Stimulated activated CD4-positive, alpha-beta T cell treated with anti-CD3 and anti-CD28 coated beads, Interleukin-12 subunit alpha, Interleukin-12 subunit beta, amount 100 ng/mL, for 4 hours (primary cell): ENCODE results near the gene TMTC3.
"Not testable (repeated sequence)": the region's sequence is repeated elsewhere in the genome, so short reads cannot be mapped to it uniquely, and the experiment has no call there.

Experiments
- DNase-seq: peaks from one replicate; pipeline ENCODE4 v3.0.0-alpha.2; 2020

Gene TMTC3

DNA sequence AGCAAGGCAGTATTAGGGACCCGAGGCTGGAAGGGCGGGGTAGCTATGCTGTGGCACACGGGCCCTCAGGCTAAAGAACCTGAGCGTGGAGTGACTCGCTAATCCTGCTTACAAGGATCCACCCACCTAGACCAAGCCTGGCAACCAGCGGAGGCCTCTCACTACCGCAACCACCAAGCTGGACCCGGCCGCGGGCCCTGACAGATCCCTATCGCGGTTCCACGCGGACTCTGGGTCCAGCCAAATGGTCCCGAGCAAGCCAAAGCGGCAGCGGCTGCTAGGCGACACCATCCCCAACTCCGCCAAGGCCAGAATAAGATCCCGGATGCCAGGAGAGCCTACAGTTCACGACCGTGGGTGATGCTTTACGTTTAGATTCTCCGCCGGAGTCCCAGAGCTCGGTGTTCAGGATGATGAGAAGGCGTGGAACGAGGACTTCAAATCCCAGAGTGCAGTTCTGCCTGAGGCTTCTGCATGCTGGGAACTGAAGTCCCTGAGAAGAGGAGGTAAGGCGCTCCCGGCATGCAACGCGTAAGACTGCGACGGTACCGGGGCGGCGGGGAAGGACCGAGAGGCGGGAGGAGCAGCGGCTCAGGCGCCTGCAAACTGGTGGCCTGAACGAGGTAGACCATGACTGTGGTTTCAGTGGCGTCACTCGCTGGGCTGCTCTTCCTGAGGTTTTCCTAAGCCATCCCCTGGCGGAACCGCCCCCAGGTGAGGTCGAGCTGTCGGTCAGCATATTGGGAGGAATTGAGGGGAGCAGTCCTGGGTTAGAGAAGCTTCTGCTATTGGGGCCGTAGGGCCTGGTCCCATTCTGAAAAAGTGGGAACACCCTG lies at the start of gene TMTC3, which contains the start of gene CEP290:
TSS of gene TMTC3 (plus strand) at position 534 of the 836 bp plus-strand sequence. CDS start 6,009 bp downstream, outside the sequence.
TSS of gene CEP290 (minus strand) at position 315 of the 836 bp plus-strand sequence. CDS start 781 bp downstream, outside the sequence.
- DNase-seq = peak; percentile 83

DNA sequence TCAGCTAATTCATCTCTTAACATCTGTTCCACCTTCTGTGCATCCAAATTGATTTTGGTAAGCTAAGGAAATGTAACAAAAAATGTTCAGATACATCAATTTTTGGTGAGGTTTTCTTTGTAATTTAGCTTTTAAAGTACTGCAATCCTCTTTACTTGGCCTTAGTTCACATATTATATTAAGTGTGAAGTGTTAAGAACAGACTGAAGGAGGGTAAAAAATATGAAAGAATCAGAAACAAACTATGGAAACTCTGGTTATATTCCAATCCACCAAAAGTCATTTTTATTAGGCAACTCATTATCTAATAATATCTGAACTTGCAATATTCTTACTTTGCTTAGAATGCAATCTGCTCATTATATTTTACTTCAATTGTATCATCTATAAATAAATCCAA lies 49.3 kb upstream of the TMTC3 start:
- DNase-seq = no peak

GRCh38 chr12:88093573-88093972 lies 48.5 kb upstream of the TMTC3 start:
- DNase-seq = no peak

DNA sequence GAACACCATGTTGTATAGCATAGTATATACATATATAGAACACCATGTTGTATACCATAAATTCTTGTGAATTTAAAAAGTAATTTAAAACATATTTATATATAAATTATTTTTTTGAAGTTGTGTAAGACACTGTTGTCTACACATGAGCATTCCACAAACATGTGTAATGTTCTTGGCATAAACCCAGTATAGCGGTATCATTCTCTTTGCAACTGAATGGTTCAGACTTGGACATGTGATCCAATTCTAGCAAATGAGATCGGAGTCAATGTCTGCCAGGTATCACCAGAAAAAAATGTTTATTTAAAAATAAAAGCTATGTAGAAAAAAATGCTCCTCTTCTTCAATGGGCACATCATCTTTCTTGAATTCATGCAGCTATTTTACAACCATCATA lies 34.1 kb upstream of the TMTC3 start:
- DNase-seq = no peak

DNA sequence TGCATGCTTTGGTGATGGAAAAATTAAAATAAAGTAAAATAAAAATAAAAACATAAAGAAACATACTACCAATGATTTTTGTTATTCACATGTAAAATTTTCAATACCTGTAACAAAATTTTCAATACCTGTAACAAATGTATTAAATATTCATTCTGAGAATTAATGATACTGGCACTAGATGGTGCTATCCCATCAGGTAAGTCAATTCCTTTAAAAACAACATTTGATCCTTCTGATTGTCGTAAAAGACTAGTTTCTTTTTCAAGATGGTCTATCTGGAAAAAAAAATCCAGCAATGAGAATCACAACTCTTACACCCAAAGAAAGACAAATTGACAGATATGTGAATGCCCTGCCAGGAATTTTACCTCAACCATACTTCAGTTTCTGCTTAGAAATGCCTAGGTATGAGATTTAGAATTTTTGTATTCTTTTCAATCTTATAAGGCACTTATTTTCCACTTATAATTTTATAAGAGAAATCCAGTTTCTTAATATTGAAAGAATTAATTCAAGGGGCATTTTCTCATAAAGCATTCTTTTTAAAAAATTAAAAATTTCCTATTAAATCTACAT lies 30.9 kb upstream of the TMTC3 start:
- DNase-seq = no peak

GRCh38 chr12:88113871-88114270 lies 28.2 kb upstream of the TMTC3 start:
- DNase-seq = no peak

DNA sequence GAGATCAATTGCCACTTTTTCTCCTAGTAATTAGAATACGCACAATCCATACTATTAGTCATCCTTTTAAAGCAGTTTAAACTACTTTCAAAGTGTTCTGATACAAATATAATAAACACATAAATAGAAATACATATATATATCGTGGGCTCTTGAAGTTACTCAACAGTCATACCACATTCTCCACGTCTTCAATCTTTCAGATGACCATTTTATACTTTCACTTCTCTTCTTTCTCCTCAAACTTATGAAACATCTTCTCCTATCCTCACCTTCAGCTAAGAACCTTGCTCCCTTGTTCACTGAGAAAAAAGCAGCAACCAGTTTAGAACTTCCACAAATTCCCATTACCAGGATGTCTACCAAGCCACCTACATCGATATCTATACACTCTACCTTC lies 19.4 kb upstream of the TMTC3 start:
- DNase-seq = no peak

DNA sequence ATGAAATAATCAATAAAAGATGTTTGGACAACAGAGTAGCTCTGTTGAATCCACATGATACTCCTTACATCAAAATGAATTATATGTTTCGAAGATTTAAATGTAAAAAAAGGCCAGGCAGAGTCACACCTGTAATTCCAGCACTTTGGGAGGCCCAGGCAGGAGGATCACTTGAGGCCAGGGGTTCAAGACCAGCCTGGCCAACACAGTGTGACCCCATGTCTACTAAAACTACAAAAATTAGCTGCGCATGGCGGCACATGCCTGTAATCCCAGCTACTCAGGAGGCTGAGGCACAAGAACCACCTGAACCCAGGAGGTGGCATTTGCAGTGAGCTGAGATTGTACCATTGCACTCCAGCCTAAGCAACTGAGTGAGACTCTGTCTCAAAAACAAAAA lies 15.0 kb upstream of the TMTC3 start:
- no peak for DNase-seq

- DNase-seq = no peak
Measured at GRCh38 chr12:88127855-88128254, 14.3 kb upstream of the TMTC3 start.

DNA sequence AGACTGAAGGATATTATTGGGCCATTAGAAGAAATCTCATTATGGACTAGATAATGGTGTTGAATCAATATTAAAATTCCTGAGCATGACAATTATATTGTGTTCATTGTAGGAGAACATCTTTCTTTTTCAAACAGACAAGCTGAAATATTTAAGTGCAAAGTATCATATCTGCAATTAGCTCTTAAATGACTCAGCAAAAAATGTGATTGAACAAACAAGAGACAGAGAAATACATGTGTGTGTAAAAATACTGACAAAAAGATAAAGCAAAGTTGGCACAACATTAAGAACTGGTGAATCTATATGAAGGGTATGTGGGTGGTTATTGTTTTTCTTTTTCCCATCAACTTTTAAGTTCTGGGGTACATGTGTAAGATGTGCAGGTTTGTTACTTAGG lies 9.7 kb upstream of the TMTC3 start:
- no peak for DNase-seq

- DNase-seq = not testable (repeated sequence)
Measured at GRCh38 chr12:88133181-88133580, 8.9 kb upstream of the TMTC3 start.

DNA sequence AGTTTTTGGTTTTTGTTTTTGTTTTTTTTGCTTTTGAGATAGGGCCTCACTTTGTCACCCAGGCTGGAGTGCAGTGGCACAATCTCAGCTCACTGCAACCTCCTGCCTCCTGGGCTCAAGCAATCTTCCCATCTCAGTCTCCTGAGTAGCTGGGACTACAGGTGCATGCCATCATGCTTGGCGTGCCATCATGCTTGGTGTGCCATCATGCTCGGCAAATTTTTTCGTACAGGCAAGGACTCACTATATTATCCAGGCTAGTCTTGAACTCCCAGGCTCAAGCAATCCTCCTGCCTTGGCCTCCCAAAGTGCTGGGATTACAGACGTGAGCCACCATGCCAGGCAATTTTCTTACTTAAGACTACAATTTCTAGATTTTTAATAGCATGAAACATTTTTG lies 2.4 kb upstream of the TMTC3 start:
- DNase-seq = not testable (repeated sequence)

- DNase-seq = no peak
Measured at GRCh38 chr12:88141425-88141773, 708 bp upstream of the TMTC3 start.

DNA sequence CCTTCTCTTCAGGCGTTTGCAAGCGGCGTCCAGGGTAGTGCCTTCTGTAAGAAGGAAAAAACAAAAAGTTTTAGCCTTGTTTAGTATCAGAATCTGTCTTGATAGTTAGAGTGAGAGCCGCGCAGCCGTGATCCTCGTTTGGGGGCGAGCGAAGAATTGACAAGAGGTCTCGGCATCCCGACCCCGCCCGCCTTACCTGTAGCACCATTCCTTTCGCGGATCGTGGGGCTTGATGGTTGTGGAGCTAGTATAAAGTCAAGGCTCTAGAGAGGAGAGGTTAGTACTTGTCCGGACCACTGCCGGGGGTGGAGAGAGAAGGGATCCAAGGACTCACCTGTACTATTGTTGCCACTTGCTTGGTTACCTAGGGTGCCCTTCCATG lies 494 bp downstream of the TMTC3 start:
- peak; percentile 15 for DNase-seq

GRCh38 chr12:88144037-88144436 lies 1.9 kb downstream of the TMTC3 start:
- no peak for DNase-seq

DNA sequence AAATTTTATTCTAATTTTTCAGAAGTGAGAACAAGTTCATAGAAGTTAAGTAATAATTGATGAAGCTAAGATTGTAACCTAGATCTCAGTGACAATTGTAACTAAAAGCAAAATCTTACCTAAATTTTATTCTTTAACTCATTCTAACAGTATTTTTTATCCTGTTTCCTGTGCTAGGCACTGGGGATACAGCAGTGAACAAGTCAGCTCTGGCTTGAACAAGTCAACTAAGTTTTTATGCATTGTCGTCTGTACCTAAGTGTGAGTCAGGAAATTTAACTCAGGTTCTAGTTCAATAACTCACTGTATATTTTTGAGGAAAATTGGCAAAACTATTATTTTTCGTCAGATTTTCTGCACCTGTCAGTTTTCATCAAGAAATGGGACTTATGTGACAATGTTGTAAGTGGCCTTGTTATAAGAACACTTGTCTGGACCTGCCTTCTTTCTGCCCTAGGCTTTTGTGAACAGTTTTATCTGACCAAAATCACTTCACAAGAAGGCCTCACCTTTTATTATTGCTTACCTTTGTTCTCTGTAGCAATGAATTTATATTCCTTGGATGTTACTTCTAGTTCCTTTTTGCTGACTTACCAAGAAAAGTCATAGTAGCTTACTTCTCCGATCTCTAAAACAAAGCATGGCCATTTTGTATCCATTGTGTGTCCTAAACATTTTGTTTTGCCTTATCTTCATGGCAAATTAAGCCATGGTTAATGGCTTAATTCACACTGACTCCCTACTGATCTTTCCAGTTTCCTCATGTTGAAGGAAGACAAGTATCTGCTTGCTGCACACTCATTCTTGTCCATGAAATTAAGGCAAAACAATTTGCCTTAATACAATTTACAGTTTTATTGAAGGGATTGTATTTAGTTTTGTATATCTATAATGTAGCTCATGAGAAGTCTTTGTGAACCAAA lies 2.7 kb downstream of the TMTC3 start:
- DNase-seq = no peak

DNA sequence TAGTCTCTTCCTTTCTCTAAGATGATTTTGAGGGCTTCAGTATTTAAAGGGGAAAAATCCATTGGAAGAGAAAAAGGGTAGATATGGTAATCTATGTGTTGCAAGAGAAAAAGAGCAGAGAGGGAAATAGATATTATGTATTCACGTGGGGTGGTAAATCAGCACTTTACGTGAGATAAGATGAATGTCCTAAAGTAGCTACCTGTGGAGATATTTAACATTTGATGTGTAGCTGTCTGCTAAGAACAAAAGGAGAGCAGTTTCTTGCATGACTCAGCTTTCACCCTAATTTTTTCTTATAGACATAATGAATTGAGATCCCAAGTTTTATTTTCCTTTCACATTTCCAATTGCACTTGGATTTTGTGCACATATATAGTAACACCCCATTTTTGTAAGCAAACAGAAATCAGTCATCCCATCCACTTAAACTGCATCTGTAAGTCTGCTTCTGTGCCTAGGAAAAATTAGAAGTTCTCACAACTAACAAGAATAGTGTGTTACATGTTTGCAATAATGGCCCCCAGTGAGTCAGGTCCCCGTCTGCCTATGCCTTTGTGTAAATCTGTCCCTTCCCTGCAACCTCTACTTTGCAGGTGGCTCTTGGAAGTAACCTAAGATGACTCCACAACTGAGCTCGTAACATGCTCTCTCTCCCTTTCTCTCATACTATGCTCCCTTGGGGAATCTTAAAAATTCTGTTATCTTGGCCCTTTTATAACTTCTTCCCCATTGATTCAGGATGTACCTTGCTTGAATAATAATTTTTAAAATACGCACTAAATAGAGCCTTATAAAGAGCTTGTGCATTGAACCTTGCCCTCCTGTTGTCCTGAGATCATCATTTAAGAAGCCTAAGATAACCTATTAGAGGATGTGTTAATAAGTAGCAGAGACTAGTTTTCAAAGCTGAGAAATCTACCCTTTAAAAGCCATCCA lies 3.7 kb downstream of the TMTC3 start:
- no peak for DNase-seq

- DNase-seq = no peak
Measured at GRCh38 chr12:88150063-88150462, 8.0 kb downstream of the TMTC3 start.

- DNase-seq = no peak
Measured at GRCh38 chr12:88153959-88154358, 11.9 kb downstream of the TMTC3 start.

- no peak for DNase-seq
Measured at GRCh38 chr12:88156075-88156654, 14.1 kb downstream of the TMTC3 start.

DNA sequence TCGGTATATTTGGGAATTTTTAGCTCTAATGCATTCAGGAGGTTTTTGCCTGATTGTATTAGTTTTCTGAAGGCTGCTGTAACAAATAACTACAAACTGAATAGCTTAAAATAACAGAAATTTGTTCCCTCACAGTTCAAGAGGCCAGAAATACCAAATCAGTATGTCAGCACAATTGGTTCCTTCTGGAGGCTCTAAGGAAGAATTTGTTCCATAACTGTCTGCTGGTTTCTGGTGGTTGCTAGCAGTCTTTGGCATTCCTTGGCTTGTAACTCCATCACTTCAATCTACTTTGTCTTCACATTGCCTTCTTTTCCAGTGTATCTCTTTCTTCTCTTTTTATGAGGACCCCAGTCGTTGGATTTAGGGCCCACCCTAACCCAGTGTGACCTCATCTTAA lies 21.3 kb downstream of the TMTC3 start:
- no peak for DNase-seq

DNA sequence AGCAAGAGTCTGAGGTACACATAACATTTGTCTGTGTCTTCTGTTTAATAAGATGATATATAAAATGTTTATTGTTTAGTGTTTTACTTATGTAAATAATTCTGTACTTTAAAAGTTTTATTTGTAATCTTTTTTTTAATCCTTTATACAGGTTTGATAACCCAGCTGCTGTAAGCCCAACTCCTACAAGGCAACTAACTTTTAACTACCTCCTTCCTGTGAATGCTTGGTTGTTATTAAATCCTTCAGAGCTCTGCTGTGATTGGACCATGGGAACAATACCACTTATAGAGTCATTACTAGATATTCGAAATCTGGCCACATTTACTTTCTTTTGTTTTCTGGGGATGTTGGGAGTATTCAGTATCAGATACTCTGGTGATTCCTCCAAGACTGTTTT lies 24.1 kb downstream of the TMTC3 start:
- DNase-seq = no peak
